ENCODE results near the gene CALML3.

CALML3 gene

DNA sequence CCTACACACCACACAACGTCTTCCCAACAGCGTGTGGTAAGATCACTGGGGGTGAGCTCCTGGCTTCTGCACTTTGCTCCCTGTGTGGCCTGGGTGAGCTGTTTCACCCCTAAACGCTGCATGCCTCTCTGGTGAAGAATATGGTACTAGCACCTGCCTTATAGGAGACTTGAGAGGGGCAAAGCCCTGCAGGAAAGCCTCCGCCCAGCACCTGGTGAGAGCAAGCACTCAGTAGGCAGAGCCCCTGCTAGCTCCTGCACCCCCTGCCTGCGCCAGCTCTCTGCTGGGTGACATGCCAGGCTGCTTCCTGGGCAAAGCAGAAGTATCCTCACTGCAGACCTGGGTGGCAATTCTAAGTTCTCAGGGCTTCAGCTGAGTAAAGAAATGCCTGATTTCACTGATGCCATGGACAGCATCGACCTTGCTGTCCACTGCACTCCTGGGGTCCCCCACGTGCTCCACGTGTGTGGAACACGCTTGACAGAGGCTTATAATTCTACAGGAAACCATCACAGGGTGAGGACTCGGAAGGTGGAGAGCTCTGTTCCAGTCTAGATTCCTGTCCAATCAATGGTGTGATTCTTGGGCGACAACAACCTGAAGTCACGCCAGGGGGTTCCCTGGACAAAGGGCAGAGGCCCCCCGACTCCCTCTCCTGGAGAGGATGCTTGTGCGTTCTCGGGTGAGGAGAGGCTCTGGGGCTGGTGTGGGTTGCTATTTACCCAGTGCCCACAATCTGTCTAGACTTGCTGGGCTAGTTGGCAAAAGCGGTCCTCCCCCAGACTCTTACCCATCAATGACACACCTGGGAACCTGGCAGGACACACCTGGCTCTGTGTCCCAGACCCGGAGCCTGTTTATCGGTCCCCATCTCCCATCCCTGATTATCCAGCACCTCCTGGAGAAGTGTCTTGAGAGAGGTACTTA, 20.4 kb upstream of the CALML3 start:
- DNase-seq (ENCODE audit: low read depth, low spot score): no peak
- no peak overlapping the region for H3K4me3 ChIP-seq (ENCODE audit: low read depth, low read length)
- TF ChIP-seq CTCF (IDR thresholded peaks at IDR 0.05; ENCODE audit: insufficient read depth, low read length, missing control alignments): no peak
- POLR2A ChIA-PET: no interaction called here
- CTCF ChIA-PET: interaction anchor here (1.1 to 1.2 kb wide), 2 partner anchors 10 to 119 kb away, joined by 3 read pairs; no protein-coding TSS in a partner anchor

GRCh38 chr10:5506246-5506645, 18.5 kb upstream of the CALML3 start:
- TF ChIP-seq CTCF (IDR thresholded peaks at IDR 0.05; ENCODE audit: insufficient read depth, low read length, missing control alignments): no peak
- H3K4me3 ChIP-seq (ENCODE audit: low read depth, low read length): no peak overlapping the region
- CTCF ChIA-PET: no interaction called here
- POLR2A ChIA-PET: interaction anchor here (0.6 kb wide), 1 partner anchor 41 kb away, joined by 3 read pairs; no protein-coding TSS in a partner anchor
- DNase-seq (ENCODE audit: low read depth, low spot score): no peak

GRCh38 chr10:5506751-5507648, 17.8 kb upstream of the CALML3 start:
- no peak overlapping the region for H3K4me3 ChIP-seq (ENCODE audit: low read depth, low read length)
- DNase-seq (ENCODE audit: low read depth, low spot score): no peak
- CTCF ChIA-PET: no interaction called here
- no peak for TF ChIP-seq CTCF (IDR thresholded peaks at IDR 0.05; ENCODE audit: insufficient read depth, low read length, missing control alignments)
- POLR2A ChIA-PET: interaction anchor here (0.6 kb wide), 1 partner anchor 40 kb away, joined by 3 read pairs; no protein-coding TSS in a partner anchor

DNA sequence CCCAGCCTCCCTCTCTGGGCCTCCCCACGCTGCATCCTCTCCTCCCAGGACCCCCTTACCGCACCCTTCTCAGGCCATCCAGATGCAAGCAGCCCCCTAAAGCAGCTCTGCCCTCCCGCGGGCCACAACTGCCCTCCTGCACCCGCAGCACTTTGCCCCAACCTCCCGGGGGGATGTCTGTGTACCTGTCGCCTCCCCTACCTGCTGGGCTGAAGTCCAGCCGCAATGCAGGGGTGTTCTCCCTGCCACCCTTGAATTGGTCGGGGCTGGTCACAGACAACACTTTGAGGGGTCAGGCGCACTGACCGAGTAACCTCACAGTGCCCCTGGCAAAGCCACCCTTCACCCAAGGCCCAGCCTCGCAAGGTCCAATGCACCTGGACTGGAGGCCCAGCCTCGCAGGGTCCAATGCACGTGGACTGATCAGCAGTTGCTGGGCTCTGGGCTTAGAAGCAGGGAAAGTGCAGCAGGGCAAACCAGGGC, 17.1 kb upstream of the CALML3 start:
- H3K4me3 ChIP-seq (ENCODE audit: low read depth, low read length): no peak overlapping the region
- TF ChIP-seq CTCF (IDR thresholded peaks at IDR 0.05; ENCODE audit: insufficient read depth, low read length, missing control alignments): no peak
- ChIA-PET POLR2A (no interaction called here), CTCF (no interaction called here)
- no peak for DNase-seq (ENCODE audit: low read depth, low spot score)

GRCh38 chr10:5508161-5508604, 16.6 kb upstream of the CALML3 start:
- no peak for TF ChIP-seq CTCF (IDR thresholded peaks at IDR 0.05; ENCODE audit: insufficient read depth, low read length, missing control alignments)
- ChIA-PET POLR2A (no interaction called here), CTCF (interaction anchor here (1.3 to 1.8 kb wide), 2 partner anchors 10 to 12 kb away, joined by 3 read pairs; no protein-coding TSS in a partner anchor)
- no peak overlapping the region for H3K4me3 ChIP-seq (ENCODE audit: low read depth, low read length)
- DNase-seq (ENCODE audit: low read depth, low spot score): no peak
